Measurements from ENCODE around the gene ATG7.

The ATG7 gene

DNA sequence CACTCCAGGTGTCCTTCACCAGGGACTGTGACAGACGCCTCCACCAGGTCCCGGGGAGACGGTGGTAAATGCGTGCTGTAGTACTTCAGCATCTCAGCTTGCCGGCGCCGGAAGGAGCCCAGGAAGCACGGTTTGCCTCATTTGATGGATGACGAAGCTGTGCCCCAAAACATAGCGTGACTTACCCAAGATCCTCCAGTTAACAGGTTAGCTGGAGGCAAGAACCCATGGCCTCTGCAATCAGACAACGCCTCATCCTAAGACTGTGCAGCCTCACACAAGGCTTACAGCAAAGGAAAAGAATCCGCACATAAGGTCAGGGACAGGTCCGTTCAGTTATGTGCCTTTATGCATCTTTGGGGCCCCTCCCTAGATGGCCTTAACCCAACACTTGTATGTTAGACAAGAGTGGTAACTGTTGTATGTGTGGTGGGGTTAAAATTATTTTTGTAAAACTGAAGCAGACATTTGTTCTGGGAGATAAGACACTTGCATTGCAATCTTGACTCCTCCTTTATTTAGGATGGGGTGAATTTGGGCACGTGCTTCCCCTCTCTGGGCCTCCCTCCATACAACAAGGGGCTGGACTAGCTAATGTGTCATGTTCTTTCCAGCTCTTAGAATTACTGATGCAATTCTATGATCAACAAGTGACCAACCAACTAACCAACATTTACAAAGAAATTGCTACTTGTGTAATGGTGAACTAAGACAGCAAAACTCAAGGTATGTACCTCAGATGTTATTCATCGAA is 332.1 kb downstream of the ATG7 start:
- DNase-seq (ENCODE audit: low spot score) (no peak), FAIRE-seq (no peak)

DNA sequence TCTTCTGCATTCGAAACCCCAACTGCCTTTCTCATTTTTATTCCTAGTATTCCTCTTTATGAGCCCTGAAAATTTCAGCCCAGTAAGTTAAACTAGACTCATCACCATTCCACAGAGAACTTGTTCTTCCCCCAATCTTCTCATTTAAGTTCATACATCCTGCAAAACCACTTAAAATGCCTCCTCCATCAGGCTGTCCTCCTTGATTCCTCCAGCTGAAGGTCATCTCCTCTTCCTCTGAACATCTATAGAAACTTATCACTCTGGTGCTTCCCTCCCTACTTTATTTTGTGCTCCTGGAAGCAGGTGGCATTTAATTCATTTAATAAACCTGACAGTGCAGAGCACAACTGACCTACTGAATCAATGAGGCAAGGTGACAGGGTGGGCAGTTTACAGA is 333.2 kb downstream of the ATG7 start:
- no peak for DNase-seq (ENCODE audit: low spot score)
- FAIRE-seq = no peak

DNA sequence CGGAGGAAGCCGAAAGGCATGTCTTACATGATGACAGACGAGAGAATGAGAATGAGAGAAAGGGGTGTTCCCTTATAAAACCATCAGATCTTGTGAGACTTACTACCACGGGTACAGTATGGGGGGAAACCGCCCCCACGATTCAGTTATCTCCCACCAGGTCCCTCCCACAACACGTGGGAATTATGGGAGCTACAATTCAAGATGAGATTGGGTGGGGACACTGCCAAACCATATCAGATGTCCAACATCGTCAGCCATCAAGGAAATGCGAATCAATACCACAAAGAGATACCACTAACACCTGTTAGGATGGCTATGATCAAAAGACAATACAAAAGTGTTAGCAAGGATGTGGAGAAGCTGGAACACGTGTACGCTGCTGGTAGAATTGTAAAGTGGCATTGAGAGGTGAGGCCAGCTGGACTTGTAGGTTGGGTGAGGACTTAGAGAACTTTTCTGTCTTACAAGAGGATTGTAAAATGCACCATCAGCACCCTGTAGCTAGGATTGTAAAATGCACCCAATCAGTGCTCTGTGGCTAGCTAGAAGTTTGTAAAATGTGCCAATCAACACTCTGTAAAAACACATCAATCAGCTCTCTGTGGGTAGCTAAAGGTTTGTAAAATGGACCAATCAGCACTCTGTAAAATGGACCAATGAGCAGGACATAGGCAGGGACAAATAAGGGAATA is 334.0 kb downstream of the ATG7 start:
- FAIRE-seq = no peak
- DNase-seq (ENCODE audit: low spot score) = no peak

DNA sequence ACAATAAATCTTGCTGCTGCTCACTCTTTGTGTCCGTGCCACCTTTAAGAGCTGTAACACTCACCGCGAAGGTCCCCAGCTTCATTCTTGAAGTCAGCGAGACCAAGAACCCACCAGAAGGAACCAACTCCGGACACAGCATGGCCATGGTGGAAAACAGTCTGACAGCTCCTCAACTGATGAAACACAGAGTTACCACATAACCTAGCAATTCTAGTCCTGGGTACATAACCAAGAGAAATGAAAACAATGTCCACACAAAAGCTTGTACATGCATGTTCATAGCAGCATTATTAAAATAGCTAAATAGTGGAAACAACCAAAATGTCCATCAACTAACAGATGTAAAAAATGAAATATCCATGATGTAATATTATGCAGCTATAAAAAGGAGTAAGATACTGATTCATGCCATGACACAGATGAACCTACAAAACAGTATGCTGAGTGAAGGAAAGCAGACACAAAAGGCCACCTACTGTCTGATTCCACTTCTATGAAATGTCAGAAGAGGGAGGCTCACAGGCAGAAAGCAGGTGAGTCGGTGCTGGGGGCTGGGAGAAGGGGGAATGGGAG is 334.8 kb downstream of the ATG7 start:
- no peak for FAIRE-seq
- no peak for DNase-seq (ENCODE audit: low spot score)
